HEK293 (cell line): Measurements from ENCODE around the gene EFCAB9.
A peak's percentile ranks its signal among the peaks of the same experiment; 100 is the strongest.

ENCODE experiments used
- ELK4 ChIP-seq: IDR thresholded peaks from 2 replicates; pipeline ENCODE4 v1.6.1; 2011; ENCODE audit warnings: mild to moderate bottlenecking, low read depth, low read length, borderline replicate concordance
- MEIS1 ChIP-seq: sonication (generic); formaldehyde crosslinking; IDR thresholded peaks from 2 replicates; pipeline ENCODE4 v1.8.1; 2022; ENCODE audit warnings: missing genetic modification reagents, mild to moderate bottlenecking, borderline replicate concordance
- SCRT2 ChIP-seq: fragments of 450-650 bp; formaldehyde crosslinking; IDR thresholded peaks from 2 replicates; pipeline ENCODE4 v1.5.1; 2016; ENCODE audit warnings: missing biosample characterization, missing genetic modification characterization
- SP7 ChIP-seq: fragments of 450-650 bp; formaldehyde crosslinking; IDR thresholded peaks from 2 replicates; pipeline ENCODE4 v1.5.1; 2016; ENCODE audit warnings: missing biosample characterization, missing genetic modification characterization
- YY1 ChIP-seq: fragments of 450-650 bp; formaldehyde crosslinking; IDR thresholded peaks from 2 replicates; pipeline ENCODE4 v1.5.1; 2018; ENCODE audit warnings: missing biosample characterization, missing genetic modification characterization
- ZBTB11 ChIP-seq: fragments of 450-650 bp; formaldehyde crosslinking; conservative IDR thresholded peaks from 2 replicates; pipeline ENCODE4 v1.5.1; 2016; ENCODE audit warnings: low read depth, missing biosample characterization, missing genetic modification characterization
- ZBTB20 ChIP-seq: fragments of 450-650 bp; formaldehyde crosslinking; IDR thresholded peaks from 2 replicates; pipeline ENCODE4 v1.5.1; 2016; ENCODE audit warnings: missing biosample characterization, missing genetic modification characterization
- ZFP3 ChIP-seq: fragments of 450-650 bp; formaldehyde crosslinking; IDR thresholded peaks from 2 replicates; pipeline ENCODE4 v1.5.1; 2016; ENCODE audit warnings: low read depth, missing biosample characterization, missing genetic modification characterization
- ZIC2 ChIP-seq: fragments of 450-650 bp; formaldehyde crosslinking; IDR thresholded peaks from 2 replicates; pipeline ENCODE4 v1.5.1; 2016; ENCODE audit warnings: missing biosample characterization, missing genetic modification characterization
- ZNF292 ChIP-seq: fragments of 450-650 bp; formaldehyde crosslinking; IDR thresholded peaks from 2 replicates; pipeline ENCODE4 v1.5.1; 2016; ENCODE audit warnings: low read depth, missing biosample characterization, missing genetic modification characterization, borderline replicate concordance
- ZNF513 ChIP-seq: fragments of 450-650 bp; IDR thresholded peaks from 2 replicates; pipeline ENCODE4 v1.5.1; 2018; ENCODE audit warnings: missing biosample characterization, missing genetic modification characterization
- ZNF529 ChIP-seq: fragments of 450-650 bp; formaldehyde crosslinking; IDR thresholded peaks from 2 replicates; pipeline ENCODE4 v1.5.1; 2017; ENCODE audit warnings: missing genetic modification characterization, missing biosample characterization; ENCODE audit not compliant: insufficient replicate concordance
- ZNF549 ChIP-seq: fragments of 450-650 bp; IDR thresholded peaks from 2 replicates; pipeline ENCODE4 v1.5.1; 2018; ENCODE audit warnings: missing biosample characterization, missing genetic modification characterization, mild to moderate bottlenecking, inconsistent platforms, moderate library complexity
- ZNF555 ChIP-seq: fragments of 450-650 bp; formaldehyde crosslinking; conservative IDR thresholded peaks from 2 replicates; pipeline ENCODE4 v1.5.1; 2017; ENCODE audit warnings: missing biosample characterization, mild to moderate bottlenecking, missing genetic modification characterization, inconsistent platforms
- ZNF560 ChIP-seq: fragments of 450-650 bp; formaldehyde crosslinking; IDR thresholded peaks from 2 replicates; pipeline ENCODE4 v1.5.1; 2017; ENCODE audit warnings: missing biosample characterization, missing genetic modification characterization, borderline replicate concordance
- ZNF571 ChIP-seq: fragments of 450-650 bp; formaldehyde crosslinking; IDR thresholded peaks from 2 replicates; pipeline ENCODE4 v1.5.0; 2017; ENCODE audit warnings: missing biosample characterization, missing genetic modification characterization
- ZNF660 ChIP-seq: fragments of 450-650 bp; IDR thresholded peaks from 2 replicates; pipeline ENCODE4 v1.5.1; 2018; ENCODE audit warnings: missing biosample characterization, mild to moderate bottlenecking, missing genetic modification characterization
- ZNF707 ChIP-seq: fragments of 450-650 bp; formaldehyde crosslinking; IDR thresholded peaks from 2 replicates; pipeline ENCODE4 v1.5.1; 2016; ENCODE audit warnings: missing biosample characterization, missing genetic modification characterization
- ZNF776 ChIP-seq: fragments of 450-650 bp; formaldehyde crosslinking; IDR thresholded peaks from 2 replicates; pipeline ENCODE4 v1.5.0; 2017; ENCODE audit warnings: missing biosample characterization, missing genetic modification characterization, borderline replicate concordance
- ZSCAN16 ChIP-seq: fragments of 450-650 bp; formaldehyde crosslinking; IDR thresholded peaks from 2 replicates; pipeline ENCODE4 v1.5.1; 2016; ENCODE audit warnings: missing biosample characterization, missing genetic modification characterization
- ZSCAN5A ChIP-seq: fragments of 450-650 bp; formaldehyde crosslinking; IDR thresholded peaks from 2 replicates; pipeline ENCODE4 v1.5.1; 2016; ENCODE audit warnings: missing biosample characterization, missing genetic modification characterization
- TF ChIP-seq, protein P1 (sequence below): fragments of 450-650 bp; formaldehyde crosslinking; IDR thresholded peaks from 2 replicates; pipeline ENCODE4 v1.5.1; 2016; ENCODE audit warnings: missing biosample characterization, missing genetic modification characterization, borderline replicate concordance
- TF ChIP-seq, protein P2 (sequence below): fragments of 450-650 bp; formaldehyde crosslinking; IDR thresholded peaks from 2 replicates; pipeline ENCODE4 v1.5.1; 2016; ENCODE audit warnings: missing biosample characterization, missing genetic modification characterization
- TF ChIP-seq, protein P3 (sequence below): fragments of 450-650 bp; formaldehyde crosslinking; IDR thresholded peaks from 2 replicates; pipeline ENCODE4 v1.5.1; 2016; ENCODE audit warnings: missing biosample characterization, missing genetic modification characterization

The EFCAB9 gene

DNA sequence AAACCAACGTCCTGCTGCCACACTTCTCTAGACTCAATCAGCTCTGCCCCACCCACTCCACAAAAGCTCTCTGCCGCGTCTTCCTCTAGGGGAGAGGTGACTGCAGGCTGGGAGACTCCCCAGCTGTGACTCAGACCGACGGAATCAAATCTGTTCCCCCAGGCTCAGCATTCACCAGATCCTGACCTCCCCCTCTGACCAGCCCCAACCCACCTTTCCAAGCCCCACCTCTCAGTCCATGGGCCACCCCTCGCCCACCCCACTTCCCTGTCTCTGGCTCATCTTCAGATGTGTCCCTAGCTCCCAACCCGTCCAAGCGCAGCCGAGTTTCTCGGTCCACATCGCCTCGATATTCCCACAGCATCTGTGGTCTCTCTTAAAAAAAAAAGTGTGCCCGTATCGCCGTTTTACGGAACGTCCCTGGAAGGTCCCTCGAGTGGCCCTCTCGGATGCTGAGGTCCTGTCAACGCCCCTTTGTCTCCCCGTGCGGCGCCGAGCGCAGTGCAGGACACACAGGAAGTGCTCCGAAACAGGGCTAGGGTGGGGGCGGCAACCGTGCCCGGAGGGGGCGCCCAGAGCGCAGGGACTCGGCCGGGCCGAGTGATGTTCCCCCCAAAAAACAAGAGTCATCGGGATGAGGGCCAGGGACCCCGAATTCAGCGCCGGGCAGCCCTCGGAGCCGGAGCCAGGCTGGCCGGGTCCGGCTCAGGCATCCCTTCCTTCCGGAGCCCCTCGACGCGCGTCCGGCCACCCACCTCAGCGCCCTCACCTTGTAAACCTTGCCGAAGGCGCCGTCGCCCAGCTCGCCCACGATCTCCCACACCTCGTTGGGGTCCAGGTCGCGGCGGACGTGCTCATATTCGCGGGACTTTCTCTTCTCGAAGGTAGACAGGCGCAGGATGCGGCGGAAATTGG, 6.6 kb upstream of the EFCAB9 start (continued):
- TF ChIP-seq, protein P1, sequence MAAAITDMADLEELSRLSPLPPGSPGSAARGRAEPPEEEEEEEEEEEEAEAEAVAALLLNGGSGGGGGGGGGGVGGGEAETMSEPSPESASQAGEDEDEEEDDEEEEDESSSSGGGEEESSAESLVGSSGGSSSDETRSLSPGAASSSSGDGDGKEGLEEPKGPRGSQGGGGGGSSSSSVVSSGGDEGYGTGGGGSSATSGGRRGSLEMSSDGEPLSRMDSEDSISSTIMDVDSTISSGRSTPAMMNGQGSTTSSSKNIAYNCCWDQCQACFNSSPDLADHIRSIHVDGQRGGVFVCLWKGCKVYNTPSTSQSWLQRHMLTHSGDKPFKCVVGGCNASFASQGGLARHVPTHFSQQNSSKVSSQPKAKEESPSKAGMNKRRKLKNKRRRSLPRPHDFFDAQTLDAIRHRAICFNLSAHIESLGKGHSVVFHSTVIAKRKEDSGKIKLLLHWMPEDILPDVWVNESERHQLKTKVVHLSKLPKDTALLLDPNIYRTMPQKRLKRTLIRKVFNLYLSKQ (tag by site-specific recombination), result no peak
- TF ChIP-seq ZNF571 (tag by site-specific recombination) (no peak), ZNF529 (tag by site-specific recombination) (no peak), ELK4 (no peak), ZSCAN5A (tag by site-specific recombination) (no peak; the same call in 1 of the 2 replicates), ZNF513 (tag by site-specific recombination) (no peak), ZIC2 (no peak), ZNF560 (tag by site-specific recombination) (no peak), ZSCAN16 (tag by site-specific recombination) (no peak), SP7 (peak; percentile 36; the same call in 1 of the 2 replicates), ZNF776 (no peak), ZFP3 (tag by site-specific recombination) (no peak), ZNF660 (tag by site-specific recombination) (no peak), YY1 (tag by site-specific recombination) (0 out of 2 replicates have a peak, but pooled peaks have one; percentile 22), ZNF549 (tag by site-specific recombination) (no peak), ZBTB11 (tag by site-specific recombination) (peak; percentile 95), ZNF707 (tag by site-specific recombination) (no peak), ZBTB20 (tag by site-specific recombination) (peak; percentile 63), MEIS1 (CRISPR knock-in tag) (no peak), SCRT2 (tag by site-specific recombination) (no peak), ZNF292 (tag by site-specific recombination) (no peak), ZNF555 (tag by site-specific recombination) (no peak)
- TF ChIP-seq, protein P2, sequence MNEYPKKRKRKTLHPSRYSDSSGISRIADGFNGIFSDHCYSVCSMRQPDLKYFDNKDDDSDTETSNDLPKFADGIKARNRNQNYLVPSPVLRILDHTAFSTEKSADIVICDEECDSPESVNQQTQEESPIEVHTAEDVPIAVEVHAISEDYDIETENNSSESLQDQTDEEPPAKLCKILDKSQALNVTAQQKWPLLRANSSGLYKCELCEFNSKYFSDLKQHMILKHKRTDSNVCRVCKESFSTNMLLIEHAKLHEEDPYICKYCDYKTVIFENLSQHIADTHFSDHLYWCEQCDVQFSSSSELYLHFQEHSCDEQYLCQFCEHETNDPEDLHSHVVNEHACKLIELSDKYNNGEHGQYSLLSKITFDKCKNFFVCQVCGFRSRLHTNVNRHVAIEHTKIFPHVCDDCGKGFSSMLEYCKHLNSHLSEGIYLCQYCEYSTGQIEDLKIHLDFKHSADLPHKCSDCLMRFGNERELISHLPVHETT, result no peak
- TF ChIP-seq, protein P3, sequence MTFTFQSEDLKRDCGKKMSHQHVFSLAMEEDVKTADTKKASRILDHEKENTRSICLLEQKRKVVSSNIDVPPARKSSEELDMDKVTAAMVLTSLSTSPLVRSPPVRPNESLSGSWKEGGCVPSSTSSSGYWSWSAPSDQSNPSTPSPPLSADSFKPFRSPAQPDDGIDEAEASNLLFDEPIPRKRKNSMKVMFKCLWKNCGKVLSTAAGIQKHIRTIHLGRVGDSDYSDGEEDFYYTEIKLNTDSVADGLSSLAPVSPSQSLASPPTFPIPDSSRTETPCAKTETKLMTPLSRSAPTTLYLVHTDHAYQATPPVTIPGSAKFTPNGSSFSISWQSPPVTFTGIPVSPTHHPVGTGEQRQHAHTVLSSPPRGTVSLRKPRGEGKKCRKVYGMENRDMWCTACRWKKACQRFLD (tag by site-specific recombination), result no peak
